WTC11 (cell line): Measurements from ENCODE around the gene NEURL4. TPM values are rescaled to one million over a fixed set of nuclear protein-coding genes. Genes with fewer than 3 reads are reported as not detected.

ENCODE experiments used
- ATAC-seq: fragments of 200-7000 bp; cut with Tn5 transposase; 2 replicates; pipeline ENCODE4 v1.10.0; 2021; ENCODE audit warnings: mild to moderate bottlenecking, moderate library complexity
- CTCF ChIA-PET: fragments of 300-600 bp; sonication (Branson Sonifier 250); formaldehyde crosslinking; loops from one replicate; lab custom pipeline; 2021; ENCODE audit warnings: antibody characterized with exemption; lab: Charles Lee
- POLR2A ChIA-PET: fragments of 350-600 bp; sonication (Branson Sonifier 250); formaldehyde crosslinking; loops from one replicate; lab custom pipeline; 2021; ENCODE audit warnings: antibody characterized with exemption; lab: Charles Lee
- DNase-seq: peaks from one replicate; pipeline ENCODE4 v3.0.0; 2021; ENCODE audit warnings: low spot score
- H3K27ac Mint-ChIP-seq: 2 replicates; pipeline ENCODE4 v1.8.0; 2021; ENCODE audit warnings: mixed read lengths
- H3K27me3 Mint-ChIP-seq: 2 replicates; pipeline ENCODE4 v1.8.0; 2021; ENCODE audit warnings: low read depth, mild to moderate bottlenecking, moderate library complexity, mixed read lengths
- H3K36me3 Mint-ChIP-seq: 2 replicates; pipeline ENCODE4 v1.8.0; 2021; ENCODE audit warnings: mixed read lengths
- H3K4me1 Mint-ChIP-seq: 2 replicates; pipeline ENCODE4 v1.8.0; 2022; ENCODE audit warnings: mixed read lengths
- H3K4me3 Mint-ChIP-seq: 2 replicates; pipeline ENCODE4 v1.8.0; 2021; ENCODE audit warnings: mild to moderate bottlenecking, moderate library complexity, mixed read lengths
- H3K9me3 Mint-ChIP-seq: 2 replicates; pipeline ENCODE4 v1.8.0; 2021; ENCODE audit warnings: mixed read lengths
- ATF3 ChIP-seq: sonication (generic); formaldehyde crosslinking; conservative IDR thresholded peaks from 2 replicates; pipeline ENCODE4 v1.8.1; 2022; ENCODE audit warnings: mild to moderate bottlenecking, missing genetic modification reagents
- ERG ChIP-seq: fragments of 250-450 bp; sonication (Bioruptor Pico); IDR thresholded peaks from 2 replicates; pipeline ENCODE4 v1.8.0; 2021; ENCODE audit warnings: mild to moderate bottlenecking
- ESRRA ChIP-seq: sonication (generic); formaldehyde crosslinking; IDR thresholded peaks from 2 replicates; pipeline ENCODE4 v1.8.1; 2022; ENCODE audit warnings: mild to moderate bottlenecking, missing genetic modification reagents, borderline replicate concordance
- GRHL2 ChIP-seq: fragments of 250-450 bp; sonication (Bioruptor Pico); IDR thresholded peaks from 2 replicates; pipeline ENCODE4 v1.8.0; 2022; ENCODE audit warnings: mild to moderate bottlenecking, moderate library complexity; ENCODE audit not compliant: insufficient replicate concordance, severe bottlenecking
- HMGXB4 ChIP-seq: sonication (generic); formaldehyde crosslinking; IDR thresholded peaks from 2 replicates; pipeline ENCODE4 v1.8.1; 2023; ENCODE audit warnings: mild to moderate bottlenecking, moderate library complexity, missing genetic modification reagents
- JAZF1 ChIP-seq: fragments of 250-450 bp; sonication (Bioruptor Pico); IDR thresholded peaks from 2 replicates; pipeline ENCODE4 v1.9.0; 2021; ENCODE audit warnings: moderate library complexity, mild to moderate bottlenecking, inconsistent platforms
- KAT7 ChIP-seq: sonication (generic); formaldehyde crosslinking; IDR thresholded peaks from 2 replicates; pipeline ENCODE4 v1.8.1; 2023; ENCODE audit warnings: missing genetic modification reagents, mild to moderate bottlenecking, borderline replicate concordance
- MYBL2 ChIP-seq: sonication (generic); formaldehyde crosslinking; IDR thresholded peaks from 2 replicates; pipeline ENCODE4 v1.8.1; 2023; ENCODE audit warnings: mild to moderate bottlenecking, moderate library complexity, missing genetic modification reagents
- NR1H2 ChIP-seq: sonication (generic); formaldehyde crosslinking; IDR thresholded peaks from 2 replicates; pipeline ENCODE4 v1.9.0; 2021; ENCODE audit warnings: mild to moderate bottlenecking, moderate library complexity, missing genetic modification reagents
- PRDM15 ChIP-seq: sonication (generic); formaldehyde crosslinking; IDR thresholded peaks from 2 replicates; pipeline ENCODE4 v1.8.0; 2022; ENCODE audit warnings: missing genetic modification reagents
- RELA ChIP-seq: sonication (generic); formaldehyde crosslinking; IDR thresholded peaks from 2 replicates; pipeline ENCODE4 v1.8.1; 2022; ENCODE audit warnings: missing genetic modification reagents, mild to moderate bottlenecking, borderline replicate concordance
- TCF7 ChIP-seq: sonication (generic); formaldehyde crosslinking; IDR thresholded peaks from 2 replicates; pipeline ENCODE4 v1.8.0; 2022; ENCODE audit warnings: mild to moderate bottlenecking, low read depth, missing genetic modification reagents, moderate library complexity
- TEAD4 ChIP-seq: sonication (generic); formaldehyde crosslinking; IDR thresholded peaks from 2 replicates; pipeline ENCODE4 v1.8.0; 2022; ENCODE audit warnings: mild to moderate bottlenecking, missing genetic modification reagents
- TP53 ChIP-seq: sonication (generic); formaldehyde crosslinking; IDR thresholded peaks from 2 replicates; pipeline ENCODE4 v1.8.1; 2023; ENCODE audit warnings: mild to moderate bottlenecking, missing genetic modification reagents
- USF1 ChIP-seq: sonication (generic); formaldehyde crosslinking; IDR thresholded peaks from 2 replicates; pipeline ENCODE4 v1.8.0; 2022; ENCODE audit warnings: mild to moderate bottlenecking, missing genetic modification reagents
- USF2 ChIP-seq: sonication (generic); formaldehyde crosslinking; IDR thresholded peaks from 2 replicates; pipeline ENCODE4 v1.8.1; 2023; ENCODE audit warnings: mild to moderate bottlenecking, missing genetic modification reagents, moderate library complexity
- ZNF121 ChIP-seq: sonication (generic); formaldehyde crosslinking; IDR thresholded peaks from 2 replicates; pipeline ENCODE4 v1.8.0; 2023; ENCODE audit warnings: missing genetic modification reagents
- ZNF317 ChIP-seq: sonication (generic); formaldehyde crosslinking; IDR thresholded peaks from 2 replicates; pipeline ENCODE4 v1.8.1; 2023; ENCODE audit warnings: low read depth, mild to moderate bottlenecking, moderate library complexity, missing genetic modification reagents, borderline replicate concordance
- ZNF671 ChIP-seq: fragments of 250-450 bp; sonication (Bioruptor Pico); IDR thresholded peaks from 2 replicates; pipeline ENCODE4 v1.8.0; 2021; ENCODE audit warnings: mild to moderate bottlenecking
- total RNA-seq: library from RNA; stranded (reverse); gene quantifications from 3 replicates; pipeline ENCODE4 v1.2.3, GENCODE V29; 2021

NEURL4 gene
- total RNA-seq, 1 experiment from 2014 or later, result 64.4 TPM

- ATAC-seq, result no peak
- H3K9me3 Mint-ChIP-seq, result no peaks in the 10 kb centered on the region
- peaks cover 21% of the 10 kb centered on the region for H3K4me1 Mint-ChIP-seq
- H3K36me3 Mint-ChIP-seq, result no peaks in the 10 kb centered on the region
- ChIA-PET POLR2A (interaction anchor here (0.9 to 4.5 kb wide), 5 partner anchors 12 to 201 kb away, joined by 3 to 22 read pairs (median 3); partner anchors contain the start of genes ACAP1, NEURL4 and SLC2A4), CTCF (interaction anchor here (0.6 to 3.2 kb wide), 7 partner anchors 12 to 241 kb away, joined by 3 to 27 read pairs (median 5); partner anchors contain the start of genes ACAP1 and NEURL4)
- no peak overlapping the region; the same call in 1 of the 2 replicates for H3K4me3 Mint-ChIP-seq
- no peak for DNase-seq
- H3K27me3 Mint-ChIP-seq, result peaks cover 6% of the 10 kb centered on the region
- TF ChIP-seq RELA, result no peak
- no peak for TF ChIP-seq KAT7
- H3K27ac Mint-ChIP-seq, result no peak overlapping the region
Observed at GRCh38 chr17:7348478-7349242, 19.5 kb upstream of the NEURL4 start.

GRCh38 chr17:7347630-7348477 is 18.7 kb upstream of the NEURL4 start:
- ChIA-PET CTCF (interaction anchor here (1.1 kb wide), 1 partner anchor 11 kb away, joined by 4 read pairs; the partner anchor contains the start of gene ACAP1), POLR2A (interaction anchor here (1.1 to 4.5 kb wide), 4 partner anchors 11 to 66 kb away, joined by 3 to 22 read pairs (median 3); partner anchors contain the start of genes ACAP1, NEURL4 and SLC2A4)
- H3K36me3 Mint-ChIP-seq, result no peaks in the 10 kb centered on the region
- ATAC-seq, result no peak
- peaks cover 6% of the 10 kb centered on the region for H3K27me3 Mint-ChIP-seq
- DNase-seq, result no peak
- TF ChIP-seq ZNF671 (CRISPR knock-in tag) (no peak), ZNF121 (CRISPR knock-in tag) (no peak), NR1H2 (CRISPR knock-in tag) (no peak), HMGXB4 (CRISPR knock-in tag) (no peak), USF1 (CRISPR knock-in tag) (no peak), ATF3 (no peak), PRDM15 (no peak), TEAD4 (CRISPR knock-in tag) (no peak), JAZF1 (CRISPR knock-in tag) (no peak), ERG (CRISPR knock-in tag) (no peak), KAT7 (no peak), TP53 (CRISPR knock-in tag) (no peak), MYBL2 (CRISPR knock-in tag) (no peak), ZNF317 (no peak), USF2 (no peak), TCF7 (CRISPR knock-in tag) (no peak), GRHL2 (CRISPR knock-in tag) (no peak), ESRRA (CRISPR knock-in tag) (no peak)
- H3K27ac Mint-ChIP-seq, result no peak overlapping the region
- H3K9me3 Mint-ChIP-seq, result no peaks in the 10 kb centered on the region
- no peak overlapping the region for H3K4me3 Mint-ChIP-seq
- peaks cover 17% of the 10 kb centered on the region for H3K4me1 Mint-ChIP-seq
